Measurements from ENCODE around the gene LPP. TPM values are rescaled to one million over a fixed set of nuclear protein-coding genes. Genes with fewer than 3 reads are reported as not detected.

The LPP gene
- total and polyA plus RNA-seq, 2 donors from 2014 or later, result 6.7 to 233 TPM

DNA sequence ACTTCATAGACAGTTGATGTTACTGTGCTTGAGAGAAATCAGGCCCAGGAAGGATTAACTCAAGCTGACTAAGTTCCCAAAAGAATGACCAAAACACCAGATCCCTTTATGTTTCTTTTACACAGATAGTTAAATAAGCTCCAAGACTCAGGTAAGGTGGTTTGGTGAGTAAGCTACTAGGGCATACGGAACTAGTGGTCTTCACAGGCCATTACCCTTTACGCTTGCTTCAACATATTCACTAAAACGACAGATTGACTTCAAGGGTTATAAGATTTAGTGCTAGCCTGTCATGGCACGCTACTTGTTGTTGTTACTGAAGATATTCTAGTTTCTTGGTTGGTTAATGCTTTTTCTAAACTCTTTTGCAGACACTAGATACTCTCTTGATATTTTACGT is 369.3 kb downstream of the LPP start:
- Histone ChIP-seq H3K27me3 (ENCODE audit: control insufficient read depth, insufficient read depth, low read length) (no peaks in the 10 kb centered on the region), H3K4me3 (ENCODE audit: low read length in 3 of 3) (no peak overlapping the region), H3K9ac (ENCODE audit: low read length in 3 of 3) (no peak overlapping the region), H3K27ac (ENCODE audit: low read depth in 2 of 2, low read length in 2 of 2) (no peak overlapping the region), H3K9me3 (ENCODE audit: control insufficient read depth in 2 of 3, insufficient read depth in 1 of 3, low read length in 3 of 3) (no peaks in the 10 kb centered on the region), H3K36me3 (ENCODE audit: control insufficient read depth in 2 of 3, insufficient read depth in 3 of 3, low read length in 3 of 3) (no peaks in the 10 kb centered on the region), H3K4me1 (ENCODE audit: control insufficient read depth in 2 of 3, insufficient read depth in 2 of 3, low read depth in 1 of 3, low read length in 3 of 3) (no peaks in the 10 kb centered on the region)
- DNase-seq (peak in 3 of 5 donors; percentile 11 to 65 (median 61)), FAIRE-seq (no peak)
- no peak for TF ChIP-seq CTCF (IDR thresholded peaks at IDR 0.05; ENCODE audit: borderline replicate concordance, extremely low read depth, insufficient read depth)
- intact Hi-C loops (cut with DNase I), result no loop called here

DNA sequence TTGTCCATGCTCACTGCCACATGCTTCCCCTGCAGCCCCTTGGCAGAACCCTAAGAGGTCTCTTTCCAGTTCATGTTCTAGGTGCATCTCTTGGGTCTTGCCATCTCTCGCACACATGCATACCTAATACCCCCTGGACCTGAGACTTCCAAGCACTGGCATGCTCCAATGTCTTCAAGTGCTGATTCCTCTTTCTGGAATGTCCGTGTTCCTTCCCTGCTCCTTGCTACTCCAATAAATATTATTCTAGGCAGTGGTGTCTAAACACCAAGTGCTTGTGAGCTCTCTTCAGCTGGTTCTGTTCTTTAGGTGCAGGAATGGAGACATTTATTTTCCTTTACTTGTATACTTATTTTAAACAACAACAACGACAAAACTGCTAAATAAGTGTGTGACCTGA is 370.1 kb downstream of the LPP start:
- no peaks in the 10 kb centered on the region for H3K4me1 ChIP-seq (ENCODE audit: control insufficient read depth in 2 of 3, insufficient read depth in 2 of 3, low read depth in 1 of 3, low read length in 3 of 3)
- FAIRE-seq (no peak), DNase-seq (no peak)
- H3K27ac ChIP-seq (ENCODE audit: low read depth in 2 of 2, low read length in 2 of 2), result no peak overlapping the region
- intact Hi-C loops (cut with DNase I), result no loop called here
- no peak overlapping the region for H3K9ac ChIP-seq (ENCODE audit: low read length in 3 of 3)
- H3K36me3 ChIP-seq (ENCODE audit: control insufficient read depth in 2 of 3, insufficient read depth in 3 of 3, low read length in 3 of 3), result no peaks in the 10 kb centered on the region
- H3K9me3 ChIP-seq (ENCODE audit: control insufficient read depth in 2 of 3, insufficient read depth in 1 of 3, low read length in 3 of 3), result no peaks in the 10 kb centered on the region
- no peak for TF ChIP-seq CTCF (IDR thresholded peaks at IDR 0.05; ENCODE audit: borderline replicate concordance, extremely low read depth, insufficient read depth)
- H3K4me3 ChIP-seq (ENCODE audit: low read length in 3 of 3), result no peak overlapping the region
- H3K27me3 ChIP-seq (ENCODE audit: control insufficient read depth, insufficient read depth, low read length), result no peaks in the 10 kb centered on the region

- H3K36me3 ChIP-seq (ENCODE audit: control insufficient read depth in 2 of 3, insufficient read depth in 3 of 3, low read length in 3 of 3), result no peaks in the 10 kb centered on the region
- no peak overlapping the region for H3K4me3 ChIP-seq (ENCODE audit: low read length in 3 of 3)
- no peaks in the 10 kb centered on the region for H3K27me3 ChIP-seq (ENCODE audit: control insufficient read depth, insufficient read depth, low read length)
- H3K9ac ChIP-seq (ENCODE audit: low read length in 3 of 3), result no peak overlapping the region
- no peak overlapping the region for H3K27ac ChIP-seq (ENCODE audit: low read depth in 2 of 2, low read length in 2 of 2)
- intact Hi-C loops (cut with DNase I), result no loop called here
- no peak for TF ChIP-seq CTCF (IDR thresholded peaks at IDR 0.05; ENCODE audit: borderline replicate concordance, extremely low read depth, insufficient read depth)
- H3K4me1 ChIP-seq (ENCODE audit: control insufficient read depth in 2 of 3, insufficient read depth in 2 of 3, low read depth in 1 of 3, low read length in 3 of 3), result no peaks in the 10 kb centered on the region
- FAIRE-seq (no peak), DNase-seq (no peak)
- H3K9me3 ChIP-seq (ENCODE audit: control insufficient read depth in 2 of 3, insufficient read depth in 1 of 3, low read length in 3 of 3), result no peaks in the 10 kb centered on the region
These were observed 372.1 kb downstream of the LPP start for GRCh38 chr3:188526057-188526456.

GRCh38 chr3:188527389-188527788 is 373.4 kb downstream of the LPP start:
- Histone ChIP-seq H3K4me3 (ENCODE audit: low read length in 3 of 3) (no peak overlapping the region), H3K27me3 (ENCODE audit: control insufficient read depth, insufficient read depth, low read length) (no peaks in the 10 kb centered on the region), H3K4me1 (ENCODE audit: control insufficient read depth in 2 of 3, insufficient read depth in 2 of 3, low read depth in 1 of 3, low read length in 3 of 3) (no peaks in the 10 kb centered on the region), H3K36me3 (ENCODE audit: control insufficient read depth in 2 of 3, insufficient read depth in 3 of 3, low read length in 3 of 3) (no peaks in the 10 kb centered on the region), H3K9ac (ENCODE audit: low read length in 3 of 3) (no peak overlapping the region), H3K9me3 (ENCODE audit: control insufficient read depth in 2 of 3, insufficient read depth in 1 of 3, low read length in 3 of 3) (no peaks in the 10 kb centered on the region), H3K27ac (ENCODE audit: low read depth in 2 of 2, low read length in 2 of 2) (no peak overlapping the region)
- no peak for TF ChIP-seq CTCF (IDR thresholded peaks at IDR 0.05; ENCODE audit: borderline replicate concordance, extremely low read depth, insufficient read depth)
- intact Hi-C loops (cut with DNase I), result no loop called here
- FAIRE-seq (no peak), DNase-seq (no peak)

Data from kidney (tissue), 14 donors.